Retinal pigment epithelial cell (primary cell): ENCODE results near the gene AIPL1.

Experiments used
- DNase-seq: peaks from one replicate; pipeline ENCODE4 v3.0.0-alpha.2; 2010; ENCODE audit warnings: low read depth
- H3K4me3 ChIP-seq: 2 replicates; pipeline ENCODE4 v1.5.1; 2011; ENCODE audit warnings: mild to moderate bottlenecking, low read length, control low read depth, moderate library complexity
- CTCF ChIP-seq: conservative IDR thresholded peaks from 2 replicates; pipeline ENCODE4 v1.5.1; 2011; ENCODE audit warnings: low read depth, low read length, control low read depth, inconsistent platforms

The AIPL1 gene

DNA sequence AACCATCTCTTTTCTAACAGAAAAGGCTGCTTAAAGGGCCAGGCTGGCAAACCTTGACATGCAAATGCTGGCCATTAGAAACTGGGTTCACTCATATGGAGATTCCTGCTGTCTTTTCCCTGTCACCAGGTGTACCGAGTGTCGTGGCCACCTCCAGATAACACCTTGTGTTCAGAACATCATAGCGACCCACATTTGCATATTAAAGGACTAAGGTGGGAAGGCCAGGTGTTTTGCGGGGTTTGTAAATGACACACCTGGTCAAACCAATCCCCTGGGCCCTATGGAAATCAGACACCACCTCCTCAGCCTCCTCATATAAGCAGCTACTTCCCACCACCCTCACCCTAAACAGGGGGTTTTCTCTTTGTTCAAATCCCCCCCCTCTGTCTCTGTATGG is 2.5 kb upstream of the AIPL1 start:
- no peak for DNase-seq
- TF ChIP-seq CTCF = no peak
- H3K4me3 ChIP-seq = no peak overlapping the region

DNA sequence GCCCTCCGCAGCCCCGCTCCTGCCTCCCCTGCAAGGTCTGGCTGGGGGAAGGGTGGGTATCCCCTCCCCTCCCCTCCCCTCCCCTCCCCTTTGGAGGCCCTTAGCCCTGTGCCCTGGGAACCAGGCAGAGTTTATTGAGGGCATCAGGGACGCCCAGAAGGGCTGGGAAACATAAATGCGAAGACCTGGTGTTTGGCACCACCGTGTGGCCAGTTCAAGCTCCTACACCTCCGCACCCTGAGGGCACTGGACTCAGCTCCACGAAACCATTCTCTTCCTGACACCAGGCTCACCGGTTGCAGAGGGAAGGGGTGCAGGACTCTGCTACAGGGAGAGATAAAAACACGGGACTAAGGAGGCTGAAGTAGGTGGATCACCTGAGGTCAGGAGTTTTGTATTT is 1.0 kb upstream of the AIPL1 start:
- peak; percentile 87 for TF ChIP-seq CTCF
- H3K4me3 ChIP-seq = no peak overlapping the region
- no peak for DNase-seq

GRCh38 chr17:6430769-6431168 is 4.2 kb downstream of the AIPL1 start:
- H3K4me3 ChIP-seq = no peak overlapping the region
- DNase-seq = no peak

GRCh38 chr17:6429266-6429665 is 5.7 kb downstream of the AIPL1 start:
- H3K4me3 ChIP-seq = no peak overlapping the region
- DNase-seq = no peak
- no peak for TF ChIP-seq CTCF

More at GRCh38 chr17:6430769-6431168, 4.2 kb downstream of the AIPL1 start:
- TF ChIP-seq CTCF = peak; percentile 51

- no peak for TF ChIP-seq CTCF
- no peak overlapping the region for H3K4me3 ChIP-seq
- no peak for DNase-seq
Measured at GRCh38 chr17:6428207-6428965, 6.5 kb downstream of the AIPL1 start.

- no peak for DNase-seq
- no peak for TF ChIP-seq CTCF
- H3K4me3 ChIP-seq = no peak overlapping the region
Measured at GRCh38 chr17:6427279-6427781, 7.6 kb downstream of the AIPL1 start.

- H3K4me3 ChIP-seq = no peak overlapping the region
- no peak for TF ChIP-seq CTCF
- DNase-seq = no peak
Measured at GRCh38 chr17:6426356-6427101, 8.4 kb downstream of the AIPL1 start.
